ENCODE measurements around the gene NCAM2. TPM values are rescaled to one million over a fixed set of nuclear protein-coding genes. Genes with fewer than 3 reads are reported as not detected.

The NCAM2 gene
- total and polyA plus RNA-seq, 2 of the 8 experiments (the other 6 are each of a cell fraction or from before 2014, with no cell fraction given): 0.14 to 1.1 TPM

DNA sequence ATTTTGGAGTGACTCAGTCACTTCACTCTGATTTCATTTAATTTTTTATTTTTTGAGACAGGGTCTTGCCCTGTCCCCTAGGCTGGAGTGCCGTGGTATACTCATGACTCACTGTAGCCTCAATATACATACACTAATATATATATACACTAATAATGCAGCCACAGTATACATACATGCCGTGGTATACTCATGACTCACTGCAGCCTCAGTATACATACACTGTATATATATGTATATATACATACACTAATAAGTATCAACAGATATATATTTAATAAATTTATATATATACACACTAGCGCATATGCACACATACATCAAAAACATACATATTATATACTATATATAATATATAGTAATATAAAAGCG, 149.2 kb downstream of the NCAM2 start:
- no peak overlapping the region for H2AFZ ChIP-seq (ENCODE audit: low read length)
- H3K79me1 ChIP-seq (ENCODE audit: low read depth, low read length): no peaks in the 10 kb centered on the region
- no peak overlapping the region for H3K56ac ChIP-seq (replicated peaks; ENCODE audit: insufficient read length, low read depth, low read length)
- no peak overlapping the region for H2BK120ac ChIP-seq (replicated peaks; ENCODE audit: low read depth, low read length)
- no peaks in the 10 kb centered on the region for H3K27me3 ChIP-seq (replicated peaks in 1 of 4; ENCODE audit: control insufficient read depth in 3 of 4, extremely low read depth in 1 of 4, insufficient read depth in 3 of 4, low read length in 3 of 4)
- H4K5ac ChIP-seq (ENCODE audit: insufficient read length, low read depth, low read length): no peak overlapping the region
- TF ChIP-seq, protein P1, sequence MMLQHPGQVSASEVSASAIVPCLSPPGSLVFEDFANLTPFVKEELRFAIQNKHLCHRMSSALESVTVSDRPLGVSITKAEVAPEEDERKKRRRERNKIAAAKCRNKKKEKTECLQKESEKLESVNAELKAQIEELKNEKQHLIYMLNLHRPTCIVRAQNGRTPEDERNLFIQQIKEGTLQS (IDR thresholded peaks at IDR 0.05; ENCODE audit: insufficient read depth, low read depth, low read length): no peak
- TF ChIP-seq KDM5A (IDR thresholded peaks at IDR 0.05; ENCODE audit: low read length): no peak
- H4K8ac ChIP-seq (ENCODE audit: extremely low read depth, insufficient read depth, low read length): no peak overlapping the region
- no peak overlapping the region for H4K91ac ChIP-seq (replicated peaks; ENCODE audit: insufficient read length, low read length)
- no peak overlapping the region for H2BK20ac ChIP-seq (ENCODE audit: low read length)
- no peak overlapping the region for H2BK15ac ChIP-seq (ENCODE audit: low read length)
- ChIA-PET POLR2A (ENCODE audit: partially characterized antibody) (no interaction called here), CTCF (ENCODE audit: partially characterized antibody) (interaction anchor here (0.5 kb wide), 1 partner anchor 99 kb away, joined by 3 read pairs; no protein-coding TSS in a partner anchor)
- H3K4me2 ChIP-seq (ENCODE audit: insufficient read depth in 1 of 2, low read depth in 2 of 2, low read length in 2 of 2): no peak overlapping the region
- H3K4me1 ChIP-seq (replicated peaks in 1 of 4; ENCODE audit: control insufficient read depth in 3 of 4, insufficient read depth in 4 of 4, low read length in 3 of 4): no peaks in the 10 kb centered on the region
- no peak overlapping the region for H2BK12ac ChIP-seq (ENCODE audit: low read depth, low read length)
- H3K79me2 ChIP-seq (ENCODE audit: control insufficient read depth in 1 of 2, insufficient read depth in 2 of 2, low read length in 2 of 2): no peaks in the 10 kb centered on the region
- H3K23me2 ChIP-seq (ENCODE audit: low read depth, low read length): no peaks in the 10 kb centered on the region
- no peaks in the 10 kb centered on the region for H3K9me3 ChIP-seq (ENCODE audit: insufficient read depth in 2 of 2, low read depth in 1 of 2, low read length in 1 of 2)
- H2AK5ac ChIP-seq (ENCODE audit: low read depth, low read length): no peak overlapping the region
- WGBS, 2 experiments (ENCODE audit: extremely low coverage in 1 of 2, insufficient coverage in 1 of 2, insufficient read length in 1 of 2, insufficient replicate concordance in 2 of 2, low coverage in 1 of 2, low lambda C conversion rate in 2 of 2, missing lambda C conversion rate in 1 of 2): 94% methylated on average over 4 of the region's 4 CpGs; no CpG with 5 or more reads in 1 of the 2 experiments
- no peaks in the 10 kb centered on the region for H3K36me3 ChIP-seq (ENCODE audit: control insufficient read depth in 2 of 4, insufficient read depth in 4 of 4, low read length in 3 of 4)
- DNase-seq (ENCODE audit: low read depth in 1 of 2, low spot score in 2 of 2) (no peak), FAIRE-seq (no peak)
- H3K23ac ChIP-seq (ENCODE audit: insufficient read length): no peak overlapping the region
- no peak overlapping the region for H3K9ac ChIP-seq (replicated peaks in 1 of 4; ENCODE audit: extremely low read depth in 1 of 4, low read depth in 3 of 4, low read length in 3 of 4)
- no peak overlapping the region for H3K4ac ChIP-seq (replicated peaks; ENCODE audit: insufficient read length, low read depth, low read length)
- H3K14ac ChIP-seq (ENCODE audit: insufficient read length): no peak overlapping the region
- H3K18ac ChIP-seq (ENCODE audit: extremely low read depth, low read length): no peak overlapping the region
- H3K4me3 ChIP-seq (ENCODE audit: extremely low read depth in 1 of 4, insufficient read depth in 2 of 4, low read depth in 3 of 4, low read length in 4 of 4): no peak overlapping the region
- H4K20me1 ChIP-seq (replicated peaks in 1 of 2; ENCODE audit: control insufficient read depth in 1 of 2, insufficient read depth in 2 of 2, low read length in 2 of 2): no peaks in the 10 kb centered on the region
- H2BK5ac ChIP-seq (ENCODE audit: low read depth, low read length): no peak overlapping the region
- no peak overlapping the region for H3K27ac ChIP-seq (ENCODE audit: low read depth, low read length)
